OCI-LY1 (cell line): Measurements from ENCODE around the gene PDE5A.

Source experiments
- EZH2 ChIP-seq: fragments of 200-600 bp; sonication (generic), shearing (Covaris generic); IDR thresholded peaks from 2 replicates; pipeline ENCODE4 v1.8.0; 2017; ENCODE audit warnings: borderline replicate concordance, mixed run types, mild to moderate bottlenecking, antibody characterized with exemption, low read length, moderate library complexity, mixed read lengths
- TF ChIP-seq, protein P1 (sequence below): fragments of 200-600 bp; sonication (generic), shearing (Covaris generic); IDR thresholded peaks from 2 replicates; pipeline ENCODE4 v1.5.1; 2017; ENCODE audit warnings: mild to moderate bottlenecking, antibody characterized with exemption, low read length, moderate library complexity, mixed read lengths

DNA sequence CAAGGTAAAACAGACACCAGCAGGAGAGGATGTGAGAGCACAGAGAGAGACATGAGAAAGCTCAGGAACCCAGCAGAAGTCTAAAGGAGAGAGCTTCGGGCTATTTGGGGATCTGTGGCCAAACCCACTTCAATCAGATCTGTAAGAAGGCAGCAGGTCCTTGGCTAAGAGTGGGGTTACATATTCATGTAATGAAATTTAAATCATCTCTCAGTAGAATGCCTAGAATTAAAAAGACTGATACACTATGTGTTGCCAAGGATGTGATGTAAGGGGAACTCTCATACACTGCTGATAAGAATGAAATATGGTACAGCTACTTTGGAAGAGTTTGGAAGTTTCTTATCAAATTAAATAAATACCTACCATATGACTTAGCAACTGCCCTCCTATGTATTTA, 35.8 kb downstream of the PDE5A start:
- TF ChIP-seq, protein P1, sequence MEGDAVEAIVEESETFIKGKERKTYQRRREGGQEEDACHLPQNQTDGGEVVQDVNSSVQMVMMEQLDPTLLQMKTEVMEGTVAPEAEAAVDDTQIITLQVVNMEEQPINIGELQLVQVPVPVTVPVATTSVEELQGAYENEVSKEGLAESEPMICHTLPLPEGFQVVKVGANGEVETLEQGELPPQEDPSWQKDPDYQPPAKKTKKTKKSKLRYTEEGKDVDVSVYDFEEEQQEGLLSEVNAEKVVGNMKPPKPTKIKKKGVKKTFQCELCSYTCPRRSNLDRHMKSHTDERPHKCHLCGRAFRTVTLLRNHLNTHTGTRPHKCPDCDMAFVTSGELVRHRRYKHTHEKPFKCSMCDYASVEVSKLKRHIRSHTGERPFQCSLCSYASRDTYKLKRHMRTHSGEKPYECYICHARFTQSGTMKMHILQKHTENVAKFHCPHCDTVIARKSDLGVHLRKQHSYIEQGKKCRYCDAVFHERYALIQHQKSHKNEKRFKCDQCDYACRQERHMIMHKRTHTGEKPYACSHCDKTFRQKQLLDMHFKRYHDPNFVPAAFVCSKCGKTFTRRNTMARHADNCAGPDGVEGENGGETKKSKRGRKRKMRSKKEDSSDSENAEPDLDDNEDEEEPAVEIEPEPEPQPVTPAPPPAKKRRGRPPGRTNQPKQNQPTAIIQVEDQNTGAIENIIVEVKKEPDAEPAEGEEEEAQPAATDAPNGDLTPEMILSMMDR: no peak
- no peak for TF ChIP-seq EZH2
